ENCODE measurements around the gene POU6F2. TPM values are rescaled to one million over a fixed set of nuclear protein-coding genes. Genes with fewer than 3 reads are reported as not detected.
"Not testable (repeated sequence)": the region's sequence is repeated elsewhere in the genome, so short reads cannot be mapped to it uniquely, and the experiment has no call there.

POU6F2 gene
- total and polyA plus RNA-seq, 8 donors, result 0.37 TPM; not detected in 7

- no peaks in the 10 kb centered on the region for H3K36me3 ChIP-seq
- H3K4me3 ChIP-seq, result no peak overlapping the region
- 48 to 56% (median 51%) methylated on average over 4 of the region's 4 CpGs for WGBS, 5 donors
- no peaks in the 10 kb centered on the region for H3K27me3 ChIP-seq
- H3K9me3 ChIP-seq, result no peaks in the 10 kb centered on the region
- H3K4me1 ChIP-seq, result no peaks in the 10 kb centered on the region
- DNase-seq, result no peak
- no peak for TF ChIP-seq POLR2AphosphoS5 (IDR thresholded peaks at IDR 0.05)
- TF ChIP-seq CTCF (IDR thresholded peaks at IDR 0.05), result no peak
- no peak for TF ChIP-seq EP300 (IDR thresholded peaks at IDR 0.05)
- no peak for TF ChIP-seq POLR2A (IDR thresholded peaks at IDR 0.05)
- H3K27ac ChIP-seq, result no peak overlapping the region
- intact Hi-C loops (cut with DNase I; ENCODE audit: low total_unique reads), result no loop called here
These were observed 209.4 kb downstream of the POU6F2 start for GRCh38 chr7:39187130-39187529.

GRCh38 chr7:39192476-39192875 is 214.8 kb downstream of the POU6F2 start:
- intact Hi-C loops (cut with DNase I; ENCODE audit: low total_unique reads), result no loop called here
- no peak overlapping the region for H3K4me3 ChIP-seq
- H3K9me3 ChIP-seq, result no peaks in the 10 kb centered on the region
- no peaks in the 10 kb centered on the region for H3K4me1 ChIP-seq
- H3K27me3 ChIP-seq, result no peaks in the 10 kb centered on the region
- H3K27ac ChIP-seq, result no peak overlapping the region
- DNase-seq, result no peak
- TF ChIP-seq POLR2AphosphoS5 (IDR thresholded peaks at IDR 0.05), result no peak
- no peak for TF ChIP-seq CTCF (IDR thresholded peaks at IDR 0.05)
- TF ChIP-seq POLR2A (IDR thresholded peaks at IDR 0.05), result no peak
- TF ChIP-seq EP300 (IDR thresholded peaks at IDR 0.05), result no peak
- WGBS, 5 donors, result 61 to 70% (median 65%) methylated on average over 1 of the region's 1 CpG
- no peaks in the 10 kb centered on the region for H3K36me3 ChIP-seq

DNA sequence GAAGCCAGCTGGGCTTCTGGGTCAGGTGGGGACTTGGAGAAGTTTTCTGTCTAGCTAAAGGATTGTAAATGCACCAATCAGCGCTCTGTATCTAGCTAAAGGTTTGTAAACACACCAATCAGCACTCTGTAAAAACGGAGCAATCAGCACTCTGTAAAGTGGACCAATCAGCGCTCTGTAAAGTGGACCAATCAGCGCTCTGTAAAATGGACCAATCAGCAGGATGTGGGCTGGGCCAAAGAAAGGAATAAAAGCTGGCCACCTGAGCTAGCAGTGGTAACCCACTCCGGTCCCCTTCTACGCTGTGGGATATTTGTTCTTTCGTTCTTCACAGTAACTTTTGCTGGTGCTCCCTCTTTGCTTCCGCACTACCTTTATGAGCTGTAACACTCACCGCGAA is 216.7 kb downstream of the POU6F2 start:
- H3K4me3 ChIP-seq; intact Hi-C loops (cut with DNase I; ENCODE audit: low total_unique reads): not testable (repeated sequence)
- 90 to 96% (median 92%) methylated on average over 8 to 10 of the region's 10 CpGs for whole genome bisulfite sequencing, 5 donors

DNA sequence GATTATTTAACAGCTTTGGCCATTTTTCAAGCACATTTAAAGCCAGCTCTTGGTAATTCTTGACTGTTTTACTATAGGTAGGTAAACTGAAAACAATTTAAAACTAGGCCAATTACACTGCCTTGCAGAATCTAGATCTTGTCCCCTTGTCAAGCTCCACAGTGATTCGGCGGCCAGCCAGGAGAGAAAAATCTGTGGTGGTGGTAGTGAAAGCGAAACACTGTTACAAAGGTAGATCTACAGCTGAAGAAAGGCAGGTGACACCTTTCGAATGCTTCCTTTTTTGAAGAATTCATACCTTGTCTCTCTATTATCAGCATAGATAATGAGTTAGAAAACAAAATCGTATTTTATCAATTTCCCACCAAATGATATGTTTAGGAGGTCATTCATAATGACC is 218.3 kb downstream of the POU6F2 start:
- intact Hi-C loops (cut with DNase I; ENCODE audit: low total_unique reads), result no loop called here

More for the DNA sequence above, 216.7 kb downstream of the POU6F2 start:
- not testable (repeated sequence) for H3K27ac ChIP-seq, DNase-seq, H3K4me1 ChIP-seq, H3K27me3 ChIP-seq, H3K36me3 ChIP-seq, H3K9me3 ChIP-seq

More for the DNA sequence above, 218.3 kb downstream of the POU6F2 start:
- H3K27ac ChIP-seq, result no peak overlapping the region
- H3K4me3 ChIP-seq, result no peak overlapping the region
- TF ChIP-seq POLR2A (IDR thresholded peaks at IDR 0.05), result no peak
- TF ChIP-seq EP300 (IDR thresholded peaks at IDR 0.05), result no peak
- no peak for TF ChIP-seq POLR2AphosphoS5 (IDR thresholded peaks at IDR 0.05)
- no peak for TF ChIP-seq CTCF (IDR thresholded peaks at IDR 0.05)
- H3K4me1 ChIP-seq, result no peaks in the 10 kb centered on the region
- no peaks in the 10 kb centered on the region for H3K36me3 ChIP-seq
- DNase-seq, result no peak
- H3K9me3 ChIP-seq, result no peaks in the 10 kb centered on the region
- WGBS, 5 donors, result 73 to 83% (median 79%) methylated on average over 5 of the region's 5 CpGs
- H3K27me3 ChIP-seq, result no peaks in the 10 kb centered on the region
